Measurements from ENCODE around the gene ZFP2.

The ZFP2 gene

GRCh38 chr5:178981381-178981780, 85.7 kb downstream of the ZFP2 start:
- no peak for DNase-seq (ENCODE audit: low spot score)

Measured in hematopoietic multipotent progenitor cell treated with erythropoietin and hydrocortisone succinate and interleukin-3 and kit ligand, for 17 days (in vitro differentiated cells).